ENCODE data around the gene ZNF697.
"Not testable (repeated sequence)": the region's sequence is repeated elsewhere in the genome, so short reads cannot be mapped to it uniquely, and the experiment has no call there.

The ZNF697 gene

GRCh38 chr1:119631433-119632102 lies 16.5 kb downstream of the ZNF697 start:
- DNase-seq (ENCODE audit: low read depth): no peak

GRCh38 chr1:119631086-119631432 lies 17.0 kb downstream of the ZNF697 start:
- no peak for DNase-seq (ENCODE audit: low read depth)

- DNase-seq (ENCODE audit: low read depth): no peak
These were observed 21.2 kb downstream of the ZNF697 start for GRCh38 chr1:119626841-119627240.

- DNase-seq (ENCODE audit: low read depth): no peak
These were observed 22.0 kb downstream of the ZNF697 start for GRCh38 chr1:119626011-119626545.

DNA sequence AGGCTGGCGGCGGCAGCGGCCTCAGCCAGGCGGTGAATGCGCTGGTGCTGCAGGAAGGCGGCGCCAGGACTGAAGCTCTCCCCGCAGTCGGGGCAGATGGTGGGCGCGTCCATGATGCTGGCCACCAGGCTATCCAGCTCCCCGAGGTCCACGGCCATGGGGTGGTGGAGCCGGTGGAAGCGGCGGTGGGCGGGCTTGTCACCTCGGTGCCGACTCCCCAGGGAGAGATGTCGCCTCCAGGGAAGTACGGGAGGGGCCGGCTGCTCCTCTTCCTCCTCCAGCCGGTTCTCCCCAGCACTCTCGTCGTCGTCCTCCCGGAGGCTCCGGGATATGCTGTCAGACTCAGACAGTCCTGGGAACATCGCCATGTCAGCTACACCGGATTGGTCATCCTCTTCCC lies 24.4 kb downstream of the ZNF697 start:
- DNase-seq (ENCODE audit: low read depth): no peak

DNA sequence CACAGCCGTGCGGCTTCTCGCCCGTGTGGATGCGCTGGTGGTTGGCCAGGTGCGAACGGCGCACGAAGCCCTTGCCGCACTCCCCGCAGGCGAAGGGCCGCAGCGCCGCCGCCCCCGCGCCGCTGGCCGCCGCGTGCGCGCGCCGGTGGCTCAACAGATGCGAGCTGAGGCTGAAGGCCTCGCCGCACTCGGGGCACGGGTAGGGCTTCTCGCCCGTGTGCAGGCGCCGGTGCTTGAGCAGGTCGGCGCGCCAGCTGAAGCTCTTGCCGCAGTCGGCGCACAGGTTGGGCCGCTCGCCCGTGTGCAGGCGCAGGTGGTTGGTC lies 24.9 kb downstream of the ZNF697 start:
- DNase-seq (ENCODE audit: low read depth): no peak

DNA sequence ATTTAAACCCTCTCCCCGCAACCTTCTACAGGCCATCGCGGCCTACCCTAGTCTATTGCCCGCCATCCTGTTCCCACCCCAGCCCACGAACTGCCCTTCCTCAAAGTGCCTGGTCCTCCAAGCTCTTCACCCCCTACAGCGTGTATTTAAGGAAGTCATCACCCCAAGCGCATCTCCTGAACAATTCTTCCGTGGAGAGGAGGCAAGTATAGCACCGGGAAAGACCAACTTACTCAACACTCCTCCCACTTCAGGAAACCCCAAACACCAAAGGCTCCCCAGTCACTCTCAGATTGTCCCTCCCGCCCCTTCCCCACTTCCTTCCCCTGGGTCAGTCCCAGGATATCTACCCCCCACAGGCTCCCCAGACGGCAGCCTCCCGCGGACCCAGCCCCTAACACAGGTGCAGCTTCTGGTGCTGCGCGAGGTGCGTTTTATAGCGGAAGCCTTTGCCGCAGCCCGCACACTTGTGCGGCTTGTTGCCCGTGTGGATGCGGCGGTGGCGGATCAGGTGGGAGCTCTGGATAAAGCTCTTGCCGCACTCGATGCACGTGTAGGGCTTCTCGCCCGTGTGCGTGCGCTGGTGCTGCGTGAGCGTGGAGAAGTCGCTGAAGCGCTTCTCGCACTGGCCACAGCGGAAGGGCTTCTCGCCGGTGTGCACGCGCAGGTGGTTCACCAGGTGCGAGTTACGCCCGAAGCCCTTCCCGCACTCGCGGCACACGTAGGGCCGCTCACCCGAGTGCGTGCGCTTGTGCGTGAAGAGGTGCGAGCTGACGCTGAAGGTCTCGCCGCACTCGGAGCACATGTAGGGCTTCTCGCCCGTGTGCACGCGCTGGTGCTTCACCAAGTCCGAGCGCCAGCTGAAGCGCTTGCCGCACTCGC lies 25.5 kb downstream of the ZNF697 start:
- DNase-seq (ENCODE audit: low read depth): no peak

DNA sequence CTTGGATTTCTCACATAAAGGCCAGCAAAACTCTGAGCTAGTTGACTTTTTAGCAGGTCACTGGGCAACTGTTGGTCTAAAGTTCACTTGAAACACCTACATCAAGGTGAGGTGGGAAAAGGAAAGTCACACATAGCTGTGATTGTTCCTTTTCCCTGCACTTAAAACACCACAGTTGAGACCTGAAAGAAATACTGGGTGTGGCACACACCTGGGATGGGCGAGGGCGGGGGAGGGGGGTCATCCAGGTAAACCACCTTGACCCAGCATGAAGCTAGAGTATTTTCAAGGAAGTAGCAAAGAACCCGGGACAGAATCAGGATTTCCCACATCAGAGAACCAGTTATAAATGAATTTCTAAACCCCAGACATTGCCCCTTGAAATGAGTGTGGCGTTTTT lies 26.4 kb downstream of the ZNF697 start:
- DNase-seq (ENCODE audit: low read depth): no peak

GRCh38 chr1:119617751-119618691 lies 30.0 kb downstream of the ZNF697 start:
- DNase-seq (ENCODE audit: low read depth): no peak

DNA sequence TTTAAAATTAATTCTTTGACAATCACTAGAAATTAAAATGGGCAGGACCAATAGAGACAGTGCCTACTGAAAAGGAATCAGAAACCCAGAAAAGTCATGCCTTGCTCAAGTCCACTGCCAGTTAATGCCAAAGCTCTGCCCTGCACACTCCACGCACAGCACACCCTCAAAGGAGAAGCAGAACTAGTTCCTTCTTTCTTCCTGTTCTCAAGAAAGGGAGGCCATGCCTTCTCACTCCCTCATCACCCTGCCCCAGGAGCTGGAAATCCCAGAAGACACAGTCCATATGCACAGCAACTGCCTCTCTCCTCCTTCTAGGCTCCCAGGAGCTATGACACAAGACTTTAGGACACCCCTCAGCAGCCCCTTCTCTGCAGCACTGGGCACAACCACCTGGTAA lies 31.3 kb downstream of the ZNF697 start:
- not testable (repeated sequence) for DNase-seq (ENCODE audit: low read depth)

- not testable (repeated sequence) for DNase-seq (ENCODE audit: low read depth)
These were observed 33.0 kb downstream of the ZNF697 start for GRCh38 chr1:119615100-119615499.

DNA sequence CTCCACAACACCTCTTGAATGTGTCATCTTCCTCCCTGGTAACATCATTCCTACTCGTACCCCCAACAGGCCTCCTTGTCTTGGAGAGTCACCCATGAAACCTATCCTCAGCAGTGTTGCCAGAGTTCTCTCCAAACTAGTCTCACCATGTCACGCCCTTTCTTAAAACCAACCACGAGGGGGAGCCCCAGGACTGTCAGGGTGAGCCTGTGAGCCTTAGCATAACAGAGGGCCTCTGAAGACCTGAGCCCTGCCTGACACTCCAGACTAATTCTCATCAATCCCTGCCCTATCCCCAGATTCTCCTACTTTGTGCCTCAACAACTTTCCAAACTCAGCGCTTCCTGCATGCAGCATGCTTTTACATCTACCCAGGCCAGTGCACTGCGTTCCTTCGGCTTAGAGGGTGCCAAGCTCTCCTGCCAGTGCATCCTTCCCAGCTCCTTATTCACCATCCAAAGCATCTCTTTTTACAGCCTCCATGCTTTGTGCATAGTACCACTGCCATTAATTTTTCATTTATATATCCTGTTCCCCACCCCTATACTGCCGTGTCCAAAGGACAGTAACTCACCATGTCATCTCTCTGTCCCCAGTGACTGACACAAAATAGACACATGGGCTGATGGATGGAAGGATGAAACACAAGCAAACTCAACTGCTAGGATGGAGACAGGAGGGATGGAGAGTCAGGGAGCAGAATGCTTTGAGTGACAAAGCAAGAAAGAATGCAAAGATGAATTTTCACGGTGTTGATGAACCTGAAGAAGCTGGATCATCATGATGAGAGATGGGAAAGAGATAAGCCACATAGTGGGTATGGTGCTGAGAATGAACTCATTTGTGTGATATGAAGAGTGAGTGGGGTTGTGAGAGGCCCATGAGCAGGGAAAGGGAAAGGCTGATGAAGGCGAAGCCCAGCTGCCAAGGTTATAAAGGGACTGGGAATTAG lies 34.0 kb downstream of the ZNF697 start:
- DNase-seq (ENCODE audit: low read depth): peak; percentile 50

DNA sequence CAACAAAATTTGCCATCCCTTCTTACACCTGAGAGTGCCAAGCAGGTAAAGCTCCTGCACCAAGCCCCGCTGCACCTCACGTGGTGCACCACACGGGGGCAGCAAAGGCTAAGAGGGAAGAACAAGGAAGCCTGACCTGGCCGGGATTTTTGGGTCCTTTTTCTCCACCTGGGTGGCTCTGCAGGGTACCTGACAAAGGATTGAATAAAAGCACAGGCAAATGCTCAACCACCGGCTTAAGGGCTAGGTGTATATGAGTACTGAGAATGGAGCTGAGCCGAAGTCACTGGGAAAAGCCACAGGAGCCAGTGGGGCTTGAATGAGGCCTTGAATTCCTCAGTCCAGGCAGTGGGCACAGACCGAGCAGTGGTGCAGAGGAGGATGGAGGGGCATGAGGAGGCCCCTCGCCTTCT lies 36.4 kb downstream of the ZNF697 start:
- DNase-seq (ENCODE audit: low read depth): no peak

GRCh38 chr1:119608816-119609215 lies 39.2 kb downstream of the ZNF697 start:
- not testable (repeated sequence) for DNase-seq (ENCODE audit: low read depth)

GRCh38 chr1:119607087-119607807 lies 40.8 kb downstream of the ZNF697 start:
- DNase-seq (ENCODE audit: low read depth): not testable (repeated sequence)

GRCh38 chr1:119606394-119606793 lies 41.7 kb downstream of the ZNF697 start:
- DNase-seq (ENCODE audit: low read depth): no peak

DNA sequence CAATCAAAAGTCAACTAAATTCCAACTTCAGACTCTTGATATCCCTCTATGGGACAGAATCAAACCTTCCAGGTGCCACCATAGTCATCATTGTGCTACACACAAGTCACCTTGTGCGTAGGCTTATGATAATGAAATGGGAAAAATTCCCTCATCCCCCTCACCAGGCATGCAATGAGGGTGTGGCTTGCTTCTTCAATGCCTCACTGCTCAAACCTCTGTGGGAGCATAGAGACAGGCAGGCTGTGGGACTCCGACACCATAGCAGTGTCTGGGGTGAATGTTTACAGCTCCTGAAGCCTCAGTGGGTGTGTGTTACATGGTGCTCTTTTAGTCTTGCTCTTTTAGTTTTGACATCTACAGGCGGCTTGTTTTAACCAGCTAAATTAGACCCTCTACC lies 42.4 kb downstream of the ZNF697 start:
- no peak for DNase-seq (ENCODE audit: low read depth)

GRCh38 chr1:119605080-119605479 lies 43.0 kb downstream of the ZNF697 start:
- not testable (repeated sequence) for DNase-seq (ENCODE audit: low read depth)

DNA sequence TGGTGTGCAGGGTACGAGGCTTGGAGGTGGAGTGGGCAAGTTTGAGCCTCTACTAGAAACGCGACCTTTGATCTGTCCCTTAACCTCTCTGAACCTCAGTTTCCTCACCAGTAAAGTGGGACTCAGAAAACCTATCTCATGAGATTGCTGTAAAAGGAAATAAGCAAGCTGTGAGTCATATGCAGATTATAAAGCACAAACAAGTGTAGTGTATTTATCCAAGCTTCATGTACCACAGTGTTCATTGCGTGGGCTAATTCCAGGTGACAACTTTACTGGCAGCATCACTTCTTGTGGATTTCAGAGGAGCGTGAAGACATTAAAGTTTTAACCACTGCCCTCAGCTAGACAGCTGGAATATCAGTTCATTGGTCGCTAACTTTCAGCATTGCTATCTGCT lies 44.4 kb downstream of the ZNF697 start:
- DNase-seq (ENCODE audit: low read depth): no peak

- DNase-seq (ENCODE audit: low read depth): not testable (repeated sequence)
These were observed 44.8 kb downstream of the ZNF697 start for GRCh38 chr1:119603241-119603640.
